Measurements from ENCODE around the gene TMEM117. TPM values are rescaled to one million over a fixed set of nuclear protein-coding genes. Genes with fewer than 3 reads are reported as not detected.

The TMEM117 gene
- total and polyA plus RNA-seq, 2 donors (not counting 3 experiments of a cell fraction or from before 2014, with no cell fraction given), result 1.2 to 3.8 TPM

GRCh38 chr12:44159216-44159615, 323.3 kb downstream of the TMEM117 start:
- Histone ChIP-seq H2AFZ (ENCODE audit: low read depth, low read length) (no peak overlapping the region), H3K9ac (replicated peaks; ENCODE audit: extremely low read depth, insufficient read depth, low read length) (no peak overlapping the region), H3K9me1 (replicated peaks; ENCODE audit: control insufficient read depth, extremely low read depth, insufficient read depth, low read length) (no peaks in the 10 kb centered on the region), H3K79me2 (ENCODE audit: control insufficient read depth, insufficient read depth, low read length) (no peaks in the 10 kb centered on the region), H3K4me2 (ENCODE audit: insufficient read depth, low read length) (no peak overlapping the region), H3K9me3 (replicated peaks; ENCODE audit: control insufficient read depth, insufficient read depth, low read length) (no peaks in the 10 kb centered on the region), H3K4me1 (ENCODE audit: control insufficient read depth, extremely low read depth, insufficient read depth, low read length) (no peaks in the 10 kb centered on the region), H4K20me1 (replicated peaks; ENCODE audit: control insufficient read depth, extremely low read depth, insufficient read depth, low read length) (no peaks in the 10 kb centered on the region), H3K27ac (ENCODE audit: insufficient read depth, low read depth, low read length) (no peak overlapping the region), H3K4me3 (replicated peaks in 1 of 3; ENCODE audit: insufficient read depth in 1 of 3, low read depth in 1 of 3, low read length in 3 of 3) (no peak overlapping the region), H3K27me3 (ENCODE audit: control insufficient read depth in 2 of 2, insufficient read depth in 2 of 2, low read length in 2 of 2) (no peaks in the 10 kb centered on the region), H3K36me3 (ENCODE audit: control insufficient read depth in 2 of 2, extremely low read depth in 1 of 2, insufficient read depth in 2 of 2, low read length in 2 of 2) (no peaks in the 10 kb centered on the region)
- POLR2A ChIA-PET, result no interaction called here
- no peak for DNase-seq (ENCODE audit: low read depth, low spot score)
- intact Hi-C loops (cut with micrococcal nuclease), result no loop called here
- FAIRE-seq, result no peak
- dilution Hi-C loops (cut with MboI; ENCODE audit: extremely low pct_ligation_motif_present, low sequenced_read_pairs), result no loop called here
- TF ChIP-seq MYC (IDR thresholded peaks at IDR 0.05; ENCODE audit: low read depth, low read length) (no peak), POLR2A (IDR thresholded peaks at IDR 0.05; ENCODE audit: low read depth, low read length) (no peak), GATA2 (IDR thresholded peaks at IDR 0.05; ENCODE audit: insufficient read depth, insufficient read length, low read depth, low read length) (no peak), MAX (IDR thresholded peaks at IDR 0.05; ENCODE audit: insufficient read depth, insufficient read length) (no peak), POLR2AphosphoS5 (IDR thresholded peaks at IDR 0.05; ENCODE audit: insufficient read depth, low read depth, low read length) (no peak), CTCF (IDR thresholded peaks at IDR 0.05; ENCODE audit: extremely low read depth in 1 of 2, insufficient read depth in 1 of 2, low read depth in 1 of 2, low read length in 2 of 2) (no peak), FOS (IDR thresholded peaks at IDR 0.05; ENCODE audit: borderline replicate concordance, insufficient read depth, low read length) (no peak), EZH2 (IDR thresholded peaks at IDR 0.05; ENCODE audit: borderline replicate concordance, low read depth, low read length, severe bottlenecking) (no peak), JUN (IDR thresholded peaks at IDR 0.05; ENCODE audit: borderline replicate concordance, insufficient read depth, insufficient read length, low read depth) (no peak)
- no TSS peak for BruUV-seq (replicated peaks)
- CTCF ChIA-PET, result no interaction called here

Data from endothelial cell of umbilical vein (primary cell).